Measurements from ENCODE around the gene CLTCL1. TPM values are rescaled to one million over a fixed set of nuclear protein-coding genes. Genes with fewer than 3 reads are reported as not detected.

Gene CLTCL1
- total RNA-seq, 4 donors from 2014 or later: 1.0 to 20.5 (median 11.4) TPM

DNA sequence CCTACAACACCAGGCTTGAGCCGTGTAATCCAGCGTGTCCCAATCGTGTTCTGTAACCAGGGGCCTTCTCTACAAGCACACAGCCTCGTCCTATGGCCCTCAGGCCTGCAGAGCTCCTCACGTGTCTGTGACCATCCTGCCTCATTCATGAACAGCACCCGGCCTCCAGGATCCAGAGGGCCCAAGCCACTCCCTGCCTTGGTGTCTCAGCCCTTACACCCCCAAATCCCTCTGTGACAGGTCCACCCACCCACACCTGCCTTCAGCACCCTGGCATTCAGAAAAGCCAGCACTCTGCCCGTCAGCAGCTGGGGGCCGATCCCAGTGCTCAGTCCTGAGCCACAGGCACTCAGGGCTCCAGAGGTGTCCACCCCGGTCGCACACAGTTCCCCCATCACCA lies 154.6 kb downstream of the CLTCL1 start:
- Histone ChIP-seq H3K4me3 (no peak overlapping the region), H3K27me3 (no peaks in the 10 kb centered on the region), H3K27ac (no peak overlapping the region), H3K4me1 (no peaks in the 10 kb centered on the region), H3K36me3 (no peaks in the 10 kb centered on the region), H3K9me3 (no peaks in the 10 kb centered on the region)
- DNase-seq: no peak
- no peak for TF ChIP-seq POLR2A (IDR thresholded peaks at IDR 0.05)
- TF ChIP-seq, protein P1, sequence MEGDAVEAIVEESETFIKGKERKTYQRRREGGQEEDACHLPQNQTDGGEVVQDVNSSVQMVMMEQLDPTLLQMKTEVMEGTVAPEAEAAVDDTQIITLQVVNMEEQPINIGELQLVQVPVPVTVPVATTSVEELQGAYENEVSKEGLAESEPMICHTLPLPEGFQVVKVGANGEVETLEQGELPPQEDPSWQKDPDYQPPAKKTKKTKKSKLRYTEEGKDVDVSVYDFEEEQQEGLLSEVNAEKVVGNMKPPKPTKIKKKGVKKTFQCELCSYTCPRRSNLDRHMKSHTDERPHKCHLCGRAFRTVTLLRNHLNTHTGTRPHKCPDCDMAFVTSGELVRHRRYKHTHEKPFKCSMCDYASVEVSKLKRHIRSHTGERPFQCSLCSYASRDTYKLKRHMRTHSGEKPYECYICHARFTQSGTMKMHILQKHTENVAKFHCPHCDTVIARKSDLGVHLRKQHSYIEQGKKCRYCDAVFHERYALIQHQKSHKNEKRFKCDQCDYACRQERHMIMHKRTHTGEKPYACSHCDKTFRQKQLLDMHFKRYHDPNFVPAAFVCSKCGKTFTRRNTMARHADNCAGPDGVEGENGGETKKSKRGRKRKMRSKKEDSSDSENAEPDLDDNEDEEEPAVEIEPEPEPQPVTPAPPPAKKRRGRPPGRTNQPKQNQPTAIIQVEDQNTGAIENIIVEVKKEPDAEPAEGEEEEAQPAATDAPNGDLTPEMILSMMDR (IDR thresholded peaks at IDR 0.05): no peak
- intact Hi-C loops (cut with DNase I; ENCODE audit: low total_unique reads): no loop called here

DNA sequence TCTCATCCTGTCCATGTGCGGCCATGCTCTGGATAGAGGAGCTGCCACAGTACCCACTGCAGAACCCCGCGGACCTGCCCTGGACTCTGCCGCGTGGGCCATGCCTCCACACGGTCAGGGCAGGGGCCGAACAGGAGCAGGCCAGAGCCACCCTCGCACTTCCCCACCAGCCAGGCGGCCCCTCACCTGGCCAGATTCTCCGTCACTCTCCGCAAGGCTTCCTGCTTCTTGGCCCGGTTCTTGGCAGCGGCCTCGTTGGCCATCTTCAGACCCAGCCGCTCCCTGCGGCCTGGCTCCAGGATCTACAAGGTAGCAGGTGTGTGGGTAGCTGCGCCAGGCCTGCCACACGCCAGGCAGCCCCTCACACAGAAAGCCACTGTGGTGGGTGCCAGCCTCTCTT lies 156.6 kb downstream of the CLTCL1 start:
- no peaks in the 10 kb centered on the region for H3K4me1 ChIP-seq
- no peak overlapping the region for H3K27ac ChIP-seq
- H3K4me3 ChIP-seq: no peak overlapping the region
- intact Hi-C loops (cut with DNase I; ENCODE audit: low total_unique reads): no loop called here
- TF ChIP-seq POLR2A (IDR thresholded peaks at IDR 0.05): no peak
- TF ChIP-seq, protein P1 (IDR thresholded peaks at IDR 0.05): no peak
- H3K27me3 ChIP-seq: no peaks in the 10 kb centered on the region
- DNase-seq: no peak
- no peaks in the 10 kb centered on the region for H3K9me3 ChIP-seq
- no peaks in the 10 kb centered on the region for H3K36me3 ChIP-seq

DNA sequence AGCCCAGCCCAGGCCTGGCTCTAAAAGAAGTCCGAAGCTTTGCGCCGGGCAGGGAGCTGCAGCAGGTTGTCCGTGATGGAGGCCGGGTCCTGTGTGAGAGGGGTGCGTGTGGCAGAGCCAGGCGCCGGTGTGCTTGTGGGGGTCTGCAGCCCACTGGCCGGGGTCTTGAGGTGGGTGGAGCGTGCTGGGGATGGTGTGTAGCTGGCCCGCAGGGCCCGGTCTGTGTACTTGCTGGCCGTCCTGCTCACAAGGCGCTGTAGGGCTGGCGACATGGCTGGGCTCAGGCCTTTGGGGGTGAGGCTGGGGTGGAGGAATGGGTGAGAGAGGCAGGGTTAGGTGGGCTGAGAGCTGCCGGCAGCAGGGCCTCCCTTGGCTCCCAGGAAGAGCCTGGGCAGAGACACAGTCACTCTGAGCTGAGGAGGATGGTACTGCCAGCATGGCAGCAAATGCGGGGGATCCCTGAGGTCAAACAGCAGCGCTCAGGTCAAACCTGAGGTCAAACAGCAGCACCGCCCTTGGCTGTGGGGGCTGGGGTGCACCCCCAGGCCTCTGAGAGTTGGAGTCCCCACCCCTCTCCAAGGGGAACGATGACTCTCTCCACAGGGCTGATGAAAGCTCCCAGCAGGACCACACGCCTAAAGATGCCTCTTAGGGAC lies 157.2 kb downstream of the CLTCL1 start:
- intact Hi-C loops (cut with DNase I; ENCODE audit: low total_unique reads): no loop called here
- TF ChIP-seq POLR2A (IDR thresholded peaks at IDR 0.05): no peak
- TF ChIP-seq, protein P1 (IDR thresholded peaks at IDR 0.05): no peak
- Histone ChIP-seq H3K9me3 (no peaks in the 10 kb centered on the region), H3K36me3 (no peaks in the 10 kb centered on the region), H3K4me1 (no peaks in the 10 kb centered on the region), H3K27me3 (no peaks in the 10 kb centered on the region), H3K4me3 (no peak overlapping the region), H3K27ac (no peak overlapping the region)
- no peak for DNase-seq

DNA sequence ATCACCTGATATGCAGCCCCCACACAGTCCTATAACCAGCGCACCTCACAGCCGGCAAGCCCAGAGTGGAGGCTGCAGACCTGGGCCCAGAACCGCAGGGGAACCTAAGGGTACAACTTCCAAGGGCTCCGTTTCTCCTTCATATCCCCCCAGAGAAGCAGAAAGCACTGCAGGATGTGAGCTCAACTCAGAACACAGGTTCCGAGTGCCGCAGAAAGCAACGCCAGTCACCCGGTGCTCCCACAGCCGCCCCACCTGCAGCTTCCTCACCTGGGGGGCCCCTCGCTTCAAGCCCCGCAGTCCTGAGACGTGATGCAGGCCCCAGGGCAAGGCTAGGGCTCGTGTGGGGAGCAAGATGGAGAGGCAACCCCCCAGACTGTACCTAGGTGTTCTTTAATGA lies 158.0 kb downstream of the CLTCL1 start:
- no peak overlapping the region for H3K27ac ChIP-seq
- intact Hi-C loops (cut with DNase I; ENCODE audit: low total_unique reads): no loop called here
- no peaks in the 10 kb centered on the region for H3K4me1 ChIP-seq
- H3K9me3 ChIP-seq: no peaks in the 10 kb centered on the region
- H3K4me3 ChIP-seq: no peak overlapping the region
- H3K27me3 ChIP-seq: no peaks in the 10 kb centered on the region
- DNase-seq: no peak
- no peaks in the 10 kb centered on the region for H3K36me3 ChIP-seq
- TF ChIP-seq POLR2A (IDR thresholded peaks at IDR 0.05): no peak
- TF ChIP-seq, protein P1 (IDR thresholded peaks at IDR 0.05): no peak

DNA sequence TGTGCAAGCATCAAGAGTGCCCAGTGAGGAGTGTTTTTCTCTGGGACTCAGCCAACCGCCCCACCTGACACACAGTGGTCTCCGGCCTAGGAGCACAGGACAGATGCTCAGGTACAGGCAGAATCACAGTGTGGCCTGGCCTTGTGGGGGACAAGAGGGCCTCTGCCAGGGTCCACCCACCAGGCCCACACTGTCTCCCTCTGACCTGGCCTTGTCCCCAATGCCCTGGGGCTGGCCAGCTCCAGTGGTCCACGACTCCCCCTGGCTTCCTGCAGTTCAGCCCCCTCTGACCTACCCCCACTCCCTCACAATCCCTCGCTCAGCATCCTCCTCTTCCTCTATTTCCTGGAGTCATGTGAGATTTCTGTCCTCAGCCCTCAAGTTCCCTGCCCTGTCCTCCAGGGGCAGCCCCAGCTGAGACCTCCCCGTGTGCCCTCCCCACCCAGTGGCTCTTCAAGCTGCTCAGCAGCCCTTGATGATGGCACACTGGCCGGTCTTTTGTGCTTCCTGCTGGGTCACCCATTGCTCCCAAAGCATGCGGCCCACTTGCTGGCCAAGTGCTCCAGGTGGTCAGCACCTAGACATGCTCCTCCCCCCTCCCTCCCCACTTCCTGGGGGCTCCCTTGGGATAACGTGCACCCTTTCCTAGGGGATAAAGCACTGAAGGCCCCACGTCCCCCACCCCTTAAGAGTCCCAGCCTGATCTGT lies 158.7 kb downstream of the CLTCL1 start:
- H3K4me3 ChIP-seq: no peak overlapping the region
- no peak for DNase-seq
- no peak overlapping the region for H3K27ac ChIP-seq
- intact Hi-C loops (cut with DNase I; ENCODE audit: low total_unique reads): no loop called here
- no peaks in the 10 kb centered on the region for H3K4me1 ChIP-seq
- H3K27me3 ChIP-seq: no peaks in the 10 kb centered on the region
- no peaks in the 10 kb centered on the region for H3K9me3 ChIP-seq
- TF ChIP-seq POLR2A (IDR thresholded peaks at IDR 0.05): no peak
- TF ChIP-seq, protein P1 (IDR thresholded peaks at IDR 0.05): no peak
- no peaks in the 10 kb centered on the region for H3K36me3 ChIP-seq
